ENCODE data around the gene KIF12. TPM values are rescaled to one million over a fixed set of nuclear protein-coding genes. Genes with fewer than 3 reads are reported as not detected.

KIF12 gene
- total RNA-seq, 1 donor from 2014 or later: 0.34 TPM

DNA sequence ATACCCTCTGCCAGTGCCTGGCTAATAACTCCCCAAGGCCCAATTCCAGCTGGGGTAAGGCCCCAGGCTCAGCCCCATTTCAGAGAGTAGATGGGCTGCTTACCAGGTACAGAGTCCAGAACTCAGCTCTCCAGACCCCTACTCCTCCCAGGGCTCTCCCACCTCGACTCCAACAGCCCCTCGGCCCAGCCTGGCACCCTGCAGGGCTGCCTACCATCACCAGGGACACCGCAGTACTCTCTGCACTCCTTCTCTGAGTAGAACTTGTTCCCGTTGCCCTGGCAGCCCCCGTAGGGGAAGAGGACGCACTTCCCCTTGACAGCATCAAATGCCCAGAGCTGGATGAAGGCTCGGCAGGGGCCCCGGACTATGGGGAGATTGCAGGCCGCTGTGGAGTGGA, 38.4 kb downstream of the KIF12 start:
- Histone ChIP-seq H4K20me1 (ENCODE audit: insufficient read depth, low read length) (no peaks in the 10 kb centered on the region), H3K27me3 (ENCODE audit: insufficient read depth, low read length) (peaks cover 3% of the 10 kb centered on the region), H3K36me3 (ENCODE audit: insufficient read depth, low read length) (no peaks in the 10 kb centered on the region), H3K4me3 (ENCODE audit: insufficient read depth, low read depth, low read length) (no peak overlapping the region), H3K79me2 (ENCODE audit: insufficient read depth, low read length) (no peaks in the 10 kb centered on the region), H3K4me1 (ENCODE audit: insufficient read depth, low read length) (no peaks in the 10 kb centered on the region), H3K9ac (ENCODE audit: low read length) (no peak overlapping the region), H3K9me3 (ENCODE audit: insufficient read depth, low read depth, low read length) (no peaks in the 10 kb centered on the region), H3K4me2 (ENCODE audit: low read length) (no peak overlapping the region), H2AFZ (ENCODE audit: low read depth, low read length) (no peak overlapping the region), H3K27ac (ENCODE audit: low read depth, low read length) (no peak overlapping the region)
- TF ChIP-seq, protein P1, sequence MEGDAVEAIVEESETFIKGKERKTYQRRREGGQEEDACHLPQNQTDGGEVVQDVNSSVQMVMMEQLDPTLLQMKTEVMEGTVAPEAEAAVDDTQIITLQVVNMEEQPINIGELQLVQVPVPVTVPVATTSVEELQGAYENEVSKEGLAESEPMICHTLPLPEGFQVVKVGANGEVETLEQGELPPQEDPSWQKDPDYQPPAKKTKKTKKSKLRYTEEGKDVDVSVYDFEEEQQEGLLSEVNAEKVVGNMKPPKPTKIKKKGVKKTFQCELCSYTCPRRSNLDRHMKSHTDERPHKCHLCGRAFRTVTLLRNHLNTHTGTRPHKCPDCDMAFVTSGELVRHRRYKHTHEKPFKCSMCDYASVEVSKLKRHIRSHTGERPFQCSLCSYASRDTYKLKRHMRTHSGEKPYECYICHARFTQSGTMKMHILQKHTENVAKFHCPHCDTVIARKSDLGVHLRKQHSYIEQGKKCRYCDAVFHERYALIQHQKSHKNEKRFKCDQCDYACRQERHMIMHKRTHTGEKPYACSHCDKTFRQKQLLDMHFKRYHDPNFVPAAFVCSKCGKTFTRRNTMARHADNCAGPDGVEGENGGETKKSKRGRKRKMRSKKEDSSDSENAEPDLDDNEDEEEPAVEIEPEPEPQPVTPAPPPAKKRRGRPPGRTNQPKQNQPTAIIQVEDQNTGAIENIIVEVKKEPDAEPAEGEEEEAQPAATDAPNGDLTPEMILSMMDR (IDR thresholded peaks at IDR 0.05; ENCODE audit: insufficient read depth, low read depth, low read length): no peak
- no peak for TF ChIP-seq EZH2 (IDR thresholded peaks at IDR 0.05; ENCODE audit: insufficient read depth, low read length)
- H3K36me3 Mint-ChIP-seq (ENCODE audit: low read depth, unreplicated experiment): peaks cover 7% of the 10 kb centered on the region
- DNase-seq (ENCODE audit: low read depth): no peak
- FAIRE-seq: no peak
- H3K9me3 Mint-ChIP-seq (ENCODE audit: unreplicated experiment): peaks cover 7% of the 10 kb centered on the region
- no peaks in the 10 kb centered on the region for H3K4me1 Mint-ChIP-seq (ENCODE audit: low read depth, unreplicated experiment)
- H3K27me3 Mint-ChIP-seq (ENCODE audit: low read depth, unreplicated experiment): peaks cover 16% of the 10 kb centered on the region
- no peak overlapping the region for H3K4me3 Mint-ChIP-seq (ENCODE audit: unreplicated experiment)
- no peak overlapping the region for H3K27ac Mint-ChIP-seq (ENCODE audit: unreplicated experiment)

DNA sequence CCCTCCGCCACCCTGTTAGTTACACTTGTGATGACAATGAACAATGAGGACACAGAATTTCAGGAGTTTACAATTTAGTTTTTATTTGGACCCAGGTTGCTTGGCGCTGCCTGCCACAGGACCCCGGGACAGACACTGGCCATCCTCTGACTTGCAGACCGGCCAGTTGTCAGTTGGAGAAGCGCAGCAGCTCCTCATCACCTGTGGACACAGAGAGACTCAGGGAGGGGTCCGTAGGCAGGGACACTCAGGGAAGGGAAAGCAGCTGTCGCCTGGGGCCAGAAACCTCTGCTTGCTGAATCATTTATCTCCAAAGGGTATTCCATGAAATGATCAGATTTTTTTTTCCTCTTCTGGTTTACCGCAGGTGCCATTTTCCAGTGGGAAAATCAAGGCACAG, 39.0 kb downstream of the KIF12 start:
- H2AFZ ChIP-seq (ENCODE audit: low read depth, low read length): no peak overlapping the region
- no peak for FAIRE-seq
- Mint-ChIP-seq H3K36me3 (ENCODE audit: low read depth, unreplicated experiment) (peaks cover 7% of the 10 kb centered on the region), H3K27me3 (ENCODE audit: low read depth, unreplicated experiment) (peaks cover 16% of the 10 kb centered on the region), H3K4me1 (ENCODE audit: low read depth, unreplicated experiment) (no peaks in the 10 kb centered on the region), H3K9me3 (ENCODE audit: unreplicated experiment) (peaks cover 7% of the 10 kb centered on the region), H3K27ac (ENCODE audit: unreplicated experiment) (no peak overlapping the region), H3K4me3 (ENCODE audit: unreplicated experiment) (no peak overlapping the region)
- no peaks in the 10 kb centered on the region for H4K20me1 ChIP-seq (ENCODE audit: insufficient read depth, low read length)
- TF ChIP-seq, protein P1 (IDR thresholded peaks at IDR 0.05; ENCODE audit: insufficient read depth, low read depth, low read length): no peak
- TF ChIP-seq EZH2 (IDR thresholded peaks at IDR 0.05; ENCODE audit: insufficient read depth, low read length): no peak
- no peak overlapping the region for H3K27ac ChIP-seq (ENCODE audit: low read depth, low read length)
- no peak overlapping the region for H3K4me2 ChIP-seq (ENCODE audit: low read length)
- no peaks in the 10 kb centered on the region for H3K9me3 ChIP-seq (ENCODE audit: insufficient read depth, low read depth, low read length)
- H3K4me1 ChIP-seq (ENCODE audit: insufficient read depth, low read length): no peaks in the 10 kb centered on the region
- H3K27me3 ChIP-seq (ENCODE audit: insufficient read depth, low read length): peaks cover 2% of the 10 kb centered on the region
- no peaks in the 10 kb centered on the region for H3K36me3 ChIP-seq (ENCODE audit: insufficient read depth, low read length)
- H3K9ac ChIP-seq (ENCODE audit: low read length): no peak overlapping the region
- no peak for DNase-seq (ENCODE audit: low read depth)
- no peak overlapping the region for H3K4me3 ChIP-seq (ENCODE audit: insufficient read depth, low read depth, low read length)
- H3K79me2 ChIP-seq (ENCODE audit: insufficient read depth, low read length): no peaks in the 10 kb centered on the region

DNA sequence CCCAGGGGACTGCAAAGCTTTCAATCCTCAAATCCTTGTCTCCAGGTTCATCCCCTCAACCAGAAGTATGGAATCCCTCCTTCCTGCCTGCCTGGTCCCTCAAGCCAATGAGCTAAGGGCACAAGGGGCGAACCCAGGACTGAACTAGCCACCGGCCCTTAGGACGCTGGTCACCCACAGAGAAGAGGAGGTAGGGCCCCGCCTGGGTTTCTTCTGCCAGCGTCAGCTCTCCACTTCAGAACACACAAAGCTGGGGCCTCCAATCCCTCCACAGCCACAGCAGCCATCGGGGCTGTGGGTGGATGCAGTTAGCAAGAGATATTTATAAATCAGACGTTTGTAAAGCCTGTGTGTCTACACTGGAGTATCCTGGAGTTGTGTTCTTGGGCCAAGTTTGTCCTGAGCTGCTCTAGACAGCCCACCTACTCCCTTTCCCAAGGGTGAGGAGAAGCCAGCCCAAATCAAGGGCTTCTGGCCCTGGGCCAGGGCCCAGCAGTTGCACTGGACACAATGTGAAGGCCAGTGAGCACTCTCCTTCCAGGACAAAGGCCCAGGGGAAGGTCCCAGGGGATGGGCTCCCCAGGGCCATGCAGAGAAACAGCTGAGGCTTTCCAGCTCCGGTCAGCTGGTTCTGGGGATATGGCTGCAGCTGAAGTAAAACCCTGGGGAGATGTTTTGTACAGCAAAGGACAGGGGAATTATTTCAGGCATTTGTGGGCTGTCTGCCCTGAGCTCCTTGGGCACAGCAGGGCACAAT, 39.9 kb downstream of the KIF12 start:
- Mint-ChIP-seq H3K4me1 (ENCODE audit: low read depth, unreplicated experiment) (no peaks in the 10 kb centered on the region), H3K4me3 (ENCODE audit: unreplicated experiment) (no peak overlapping the region), H3K27ac (ENCODE audit: unreplicated experiment) (no peak overlapping the region), H3K36me3 (ENCODE audit: low read depth, unreplicated experiment) (peaks cover 10% of the 10 kb centered on the region), H3K9me3 (ENCODE audit: unreplicated experiment) (peaks cover 7% of the 10 kb centered on the region), H3K27me3 (ENCODE audit: low read depth, unreplicated experiment) (peaks cover 16% of the 10 kb centered on the region)
- H3K4me2 ChIP-seq (ENCODE audit: low read length): no peak overlapping the region
- no peak for FAIRE-seq
- peaks cover 2% of the 10 kb centered on the region for H3K27me3 ChIP-seq (ENCODE audit: insufficient read depth, low read length)
- TF ChIP-seq, protein P1 (IDR thresholded peaks at IDR 0.05; ENCODE audit: insufficient read depth, low read depth, low read length): no peak
- TF ChIP-seq EZH2 (IDR thresholded peaks at IDR 0.05; ENCODE audit: insufficient read depth, low read length): no peak
- H4K20me1 ChIP-seq (ENCODE audit: insufficient read depth, low read length): peaks cover under 1% of the 10 kb centered on the region
- no peaks in the 10 kb centered on the region for H3K9me3 ChIP-seq (ENCODE audit: insufficient read depth, low read depth, low read length)
- no peak overlapping the region for H2AFZ ChIP-seq (ENCODE audit: low read depth, low read length)
- no peak for DNase-seq (ENCODE audit: low read depth)
- no peaks in the 10 kb centered on the region for H3K79me2 ChIP-seq (ENCODE audit: insufficient read depth, low read length)
- no peak overlapping the region for H3K4me3 ChIP-seq (ENCODE audit: insufficient read depth, low read depth, low read length)
- H3K4me1 ChIP-seq (ENCODE audit: insufficient read depth, low read length): no peaks in the 10 kb centered on the region
- H3K36me3 ChIP-seq (ENCODE audit: insufficient read depth, low read length): no peaks in the 10 kb centered on the region
- no peak overlapping the region for H3K9ac ChIP-seq (ENCODE audit: low read length)
- no peak overlapping the region for H3K27ac ChIP-seq (ENCODE audit: low read depth, low read length)

Data from astrocyte (in vitro differentiated cells and primary cell).